Measurements from ENCODE around the gene ART5.

The ART5 gene

GRCh38 chr11:3615998-3616397 is 25.8 kb downstream of the ART5 start:
- TF ChIP-seq CTCF (conservative IDR thresholded peaks at IDR 0.05) (no peak), ZFX (IDR thresholded peaks at IDR 0.05) (no peak)
- no peak overlapping the region for H3K27ac ChIP-seq

GRCh38 chr11:3614742-3615171 is 27.0 kb downstream of the ART5 start:
- no peak for TF ChIP-seq CTCF (conservative IDR thresholded peaks at IDR 0.05)
- no peak for TF ChIP-seq ZFX (IDR thresholded peaks at IDR 0.05)
- peak overlapping the region; percentile 27 for H3K27ac ChIP-seq

GRCh38 chr11:3613998-3614741 is 27.6 kb downstream of the ART5 start:
- TF ChIP-seq CTCF (conservative IDR thresholded peaks at IDR 0.05): no peak
- no peak for TF ChIP-seq ZFX (IDR thresholded peaks at IDR 0.05)
- H3K27ac ChIP-seq: peak overlapping the region; percentile 27

- TF ChIP-seq CTCF (conservative IDR thresholded peaks at IDR 0.05) (no peak), ZFX (IDR thresholded peaks at IDR 0.05) (no peak)
- H3K27ac ChIP-seq: no peak overlapping the region
These were observed 29.7 kb downstream of the ART5 start for GRCh38 chr11:3611976-3612678.

- TF ChIP-seq CTCF (conservative IDR thresholded peaks at IDR 0.05) (no peak), ZFX (IDR thresholded peaks at IDR 0.05) (no peak)
- no peak overlapping the region for H3K27ac ChIP-seq
These were observed 30.9 kb downstream of the ART5 start for GRCh38 chr11:3610846-3611245.

- peak; percentile 97 for TF ChIP-seq CTCF (conservative IDR thresholded peaks at IDR 0.05)
- no peak for TF ChIP-seq ZFX (IDR thresholded peaks at IDR 0.05)
- no peak overlapping the region for H3K27ac ChIP-seq
These were observed 32.2 kb downstream of the ART5 start for GRCh38 chr11:3609416-3610265.
